Activated CD4-positive, CD25-positive, alpha-beta regulatory T cell treated with anti-CD3 and anti-CD28 coated beads, Interleukin-2, amount 50 U/mL, for 24 hours (primary cell): ENCODE measurements around the gene ABCB1.

Experiments
- ATAC-seq, 2 donors: fragments of 150-1000 bp; cut with Tn5 transposase; one replicate each; pipeline ENCODE4 v1.10.0; 2021; ENCODE audit warnings: mild to moderate bottlenecking in 1 of 2, moderate library complexity in 1 of 2

The ABCB1 gene

DNA sequence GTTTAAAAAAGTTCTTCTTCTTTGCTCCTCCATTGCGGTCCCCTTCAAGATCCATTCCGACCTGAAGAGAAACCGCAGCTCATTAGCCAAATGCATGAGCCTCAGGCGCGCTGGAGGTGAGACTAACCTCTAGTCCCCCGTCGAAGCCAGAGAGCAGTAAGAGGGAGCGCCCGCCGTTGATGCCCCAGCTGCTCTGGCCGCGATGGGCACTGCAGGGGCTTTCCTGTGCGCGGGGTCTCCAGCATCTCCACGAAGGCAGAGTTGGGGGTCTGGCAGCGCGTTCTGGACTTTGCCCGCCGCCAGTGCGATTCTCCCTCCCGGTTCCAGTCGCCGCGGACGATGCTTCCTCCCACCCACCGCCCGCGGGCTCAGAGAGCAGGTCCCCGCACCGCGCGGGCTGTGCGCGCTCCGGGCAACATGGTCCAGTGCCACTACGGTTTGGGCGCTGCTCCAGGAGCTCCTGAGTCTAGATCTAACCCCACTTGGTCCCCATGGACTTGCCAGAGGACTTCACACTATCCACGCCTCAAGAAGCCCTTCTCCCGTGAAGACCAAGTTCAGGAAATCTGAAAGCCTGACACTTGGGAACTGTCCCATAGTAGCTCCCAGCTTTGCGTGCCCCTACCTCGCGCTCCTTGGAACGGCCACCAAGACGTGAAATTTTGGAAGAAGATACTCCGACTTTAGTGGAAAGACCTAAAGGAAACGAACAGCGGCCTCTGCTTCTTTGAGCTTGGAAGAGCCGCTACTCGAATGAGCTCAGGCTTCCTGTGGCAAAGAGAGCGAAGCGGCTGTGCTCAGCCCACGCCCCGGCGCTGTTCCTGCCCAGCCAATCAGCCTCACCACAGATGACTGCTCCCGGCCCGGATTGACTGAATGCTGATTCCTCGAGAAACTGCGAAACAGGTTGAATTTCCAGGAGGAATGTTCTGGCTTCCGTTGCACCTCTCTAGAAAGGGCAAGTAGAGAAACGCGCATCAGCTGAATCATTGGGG is at the start of gene ABCB1:
ABCB1 (minus strand) TSS at position 755 of the 995 bp plus-strand sequence; CDS start at position 55, 700 bp downstream.
- peak; percentile 68 to 74 for ATAC-seq

GRCh38 chr7:87648316-87648715 is 47.6 kb upstream of the ABCB1 start:
- no peak for ATAC-seq

DNA sequence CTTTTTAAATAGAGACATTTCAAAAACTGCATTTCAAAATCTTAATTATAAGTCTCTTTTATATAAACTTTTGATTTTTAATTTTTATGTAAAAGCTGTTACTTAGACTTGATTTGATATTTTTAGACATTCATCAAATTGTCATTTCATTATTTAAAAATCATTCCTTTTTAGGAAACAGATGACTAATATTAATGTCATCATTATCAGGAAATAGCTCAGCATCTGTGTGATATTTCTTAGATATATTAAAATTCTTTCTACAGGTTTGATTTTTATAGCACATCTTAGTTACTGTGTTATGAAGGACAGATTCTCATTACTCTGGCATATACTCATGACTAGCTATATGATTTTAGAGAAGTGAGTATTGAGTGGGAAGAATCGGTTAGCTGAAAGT is 44.8 kb upstream of the ABCB1 start:
- no peak for ATAC-seq

DNA sequence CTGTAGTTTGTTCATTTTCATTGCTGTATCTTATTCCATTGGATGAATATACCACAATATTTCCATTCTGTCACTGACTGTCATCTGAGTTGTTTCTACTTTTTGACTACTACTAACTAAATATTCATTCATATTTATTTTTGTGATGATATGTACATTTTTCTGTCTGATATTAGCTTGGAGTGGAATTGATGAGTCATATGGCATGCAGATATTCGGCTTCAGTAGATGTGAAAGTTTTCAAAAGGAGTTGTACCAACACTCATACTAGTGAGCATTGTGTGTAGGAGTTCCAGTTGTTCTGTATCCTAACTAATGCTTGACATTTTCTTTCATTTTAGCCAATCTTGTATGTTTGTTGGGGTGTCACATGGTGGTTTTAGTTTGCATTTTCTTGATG is 35.2 kb upstream of the ABCB1 start:
- no peak for ATAC-seq

GRCh38 chr7:87628780-87629569 is 28.3 kb upstream of the ABCB1 start:
- peak in 1 of 2 donors; percentile 16 for ATAC-seq

DNA sequence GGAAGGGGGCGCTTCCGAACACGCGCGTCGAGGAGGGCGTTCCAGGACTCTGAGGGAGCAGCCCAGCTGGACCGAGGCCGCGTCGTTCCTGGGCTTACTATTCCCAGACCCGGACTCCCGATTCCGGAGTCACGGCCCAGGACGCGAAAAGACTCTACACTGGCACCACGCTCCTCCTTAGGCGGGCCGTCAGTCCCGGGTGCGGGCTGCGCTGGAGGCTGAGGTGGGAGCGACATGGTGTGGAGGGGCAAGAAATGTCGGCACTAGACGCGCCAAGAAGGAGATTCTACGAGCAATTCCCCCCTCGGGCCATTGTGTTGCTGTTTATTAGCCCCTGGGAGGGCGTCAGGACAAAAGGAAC is 26.9 kb upstream of the ABCB1 start:
- peak; percentile 4 to 16 for ATAC-seq

DNA sequence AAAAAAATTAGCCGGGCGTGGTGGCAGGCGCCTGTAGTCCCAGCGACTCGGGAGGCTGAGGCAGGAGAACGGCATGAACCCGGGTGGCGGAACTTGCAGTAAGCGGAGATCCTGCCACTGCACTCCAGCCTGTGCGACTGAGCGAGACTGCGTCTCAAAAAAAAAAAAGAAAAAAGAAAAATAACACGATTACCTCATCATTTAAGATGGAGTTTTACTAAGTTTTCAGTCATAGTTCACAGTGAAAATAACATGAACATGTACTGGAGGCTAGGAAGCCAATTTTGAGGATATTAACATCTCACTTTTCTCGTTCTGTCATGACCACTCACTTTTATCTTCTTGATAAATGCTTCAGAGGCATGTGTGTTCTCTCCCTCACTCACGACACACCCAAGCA is 24.4 kb upstream of the ABCB1 start:
- no peak for ATAC-seq

GRCh38 chr7:87624628-87625027 is 23.9 kb upstream of the ABCB1 start:
- no peak for ATAC-seq

DNA sequence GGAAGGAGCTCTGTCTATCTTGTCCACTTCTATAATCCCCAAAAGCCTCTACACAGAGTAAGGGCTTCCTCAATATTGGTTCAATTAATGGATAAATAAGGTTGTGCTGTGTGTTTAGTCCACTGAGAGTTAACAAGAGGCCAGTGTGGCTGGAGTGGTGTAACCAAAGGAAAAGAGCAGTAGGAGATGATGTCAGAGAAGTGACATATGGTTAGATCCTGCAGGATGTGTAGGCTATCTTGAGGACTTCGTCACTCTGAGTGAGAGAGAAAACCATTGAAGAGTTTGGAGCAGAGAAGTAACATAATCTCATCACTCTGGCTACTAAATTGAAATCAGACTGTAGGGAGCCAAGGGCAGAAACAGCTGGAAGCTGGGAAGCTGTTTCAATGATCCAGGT is 14.5 kb upstream of the ABCB1 start:
- ATAC-seq, result no peak

DNA sequence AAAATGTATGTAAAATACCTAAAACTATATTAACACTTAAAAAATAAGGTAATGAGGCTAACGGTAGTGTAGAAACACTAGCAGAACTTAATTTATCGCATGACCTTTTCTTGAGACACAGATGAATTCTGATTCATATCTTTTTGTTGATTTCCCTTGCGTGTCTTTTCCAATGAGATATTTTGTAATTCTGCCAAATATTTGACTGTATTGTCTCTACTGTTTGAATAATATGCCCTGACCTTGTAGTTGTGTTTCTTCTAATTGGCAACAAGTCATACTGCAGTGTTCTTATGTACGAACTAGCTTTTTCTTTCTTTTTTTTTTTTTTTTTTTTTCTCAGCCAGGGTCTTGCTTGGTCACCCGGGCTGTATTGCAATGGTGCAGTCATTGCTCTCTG is 9.2 kb upstream of the ABCB1 start:
- ATAC-seq, result no peak

- ATAC-seq, result no peak
These were observed 7.7 kb upstream of the ABCB1 start for GRCh38 chr7:87608431-87608830.

GRCh38 chr7:87604264-87604663 is 3.6 kb upstream of the ABCB1 start:
- ATAC-seq, result no peak

DNA sequence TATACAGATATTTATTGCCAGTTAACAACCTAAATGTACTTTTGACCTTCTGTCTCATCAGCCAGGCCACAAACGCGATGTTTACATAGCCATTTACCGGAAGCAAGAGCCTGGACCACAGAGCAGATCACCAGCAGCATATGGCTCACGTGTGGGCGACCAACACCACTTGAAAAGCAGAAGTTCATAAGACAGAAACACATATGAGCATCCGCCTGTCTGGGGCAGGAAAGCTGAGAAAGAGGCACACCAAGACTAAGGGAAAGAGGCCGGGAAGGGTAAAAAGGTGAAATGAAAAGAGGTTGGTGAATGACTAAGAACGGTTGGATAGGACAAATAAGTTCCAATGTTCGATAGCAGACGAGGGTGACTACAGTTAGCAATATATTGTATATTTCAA is 1.3 kb downstream of the ABCB1 start:
- ATAC-seq, result peak in 1 of 2 donors; percentile 42

DNA sequence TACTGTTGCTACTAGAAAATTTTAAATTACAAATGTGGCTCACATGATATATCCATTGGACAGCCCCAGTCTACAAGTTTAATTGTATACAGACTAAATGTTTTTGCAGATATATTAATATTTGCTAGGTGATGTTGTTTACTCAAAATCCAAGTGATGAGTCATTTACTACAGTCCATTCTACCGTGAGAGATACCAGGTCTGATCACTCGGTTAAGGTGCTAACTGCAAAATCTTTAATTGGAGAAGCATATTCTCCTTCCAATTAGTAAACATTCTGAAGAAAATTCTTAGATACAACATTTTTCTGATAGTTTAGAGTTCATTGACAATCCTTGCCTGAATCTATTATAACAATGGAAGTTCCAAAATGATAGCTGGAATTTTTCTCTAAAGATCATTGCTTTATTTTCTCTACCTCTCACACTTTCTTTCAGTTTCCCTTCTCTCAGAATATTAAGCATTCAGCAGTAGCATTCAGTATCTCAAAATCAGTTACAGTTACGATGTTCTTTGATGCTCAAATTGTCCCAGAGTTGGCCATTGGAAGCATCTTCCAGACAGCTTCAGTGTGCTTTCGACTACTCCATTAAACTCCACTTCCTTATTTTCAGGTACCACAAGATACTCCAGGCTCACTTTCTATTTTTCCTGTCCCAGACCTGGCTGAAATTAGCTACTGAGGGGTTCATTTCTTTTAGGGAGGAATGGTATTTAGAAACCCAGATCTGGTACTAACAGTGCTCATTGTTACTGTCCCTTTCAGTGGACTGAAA is 2.3 kb downstream of the ABCB1 start:
- no peak for ATAC-seq

GRCh38 chr7:87596696-87597095 is 4.0 kb downstream of the ABCB1 start:
- no peak for ATAC-seq

- ATAC-seq, result no peak
These were observed 4.5 kb downstream of the ABCB1 start for GRCh38 chr7:87596136-87596535.

- no peak for ATAC-seq
These were observed 8.4 kb downstream of the ABCB1 start for GRCh38 chr7:87592300-87592699.

DNA sequence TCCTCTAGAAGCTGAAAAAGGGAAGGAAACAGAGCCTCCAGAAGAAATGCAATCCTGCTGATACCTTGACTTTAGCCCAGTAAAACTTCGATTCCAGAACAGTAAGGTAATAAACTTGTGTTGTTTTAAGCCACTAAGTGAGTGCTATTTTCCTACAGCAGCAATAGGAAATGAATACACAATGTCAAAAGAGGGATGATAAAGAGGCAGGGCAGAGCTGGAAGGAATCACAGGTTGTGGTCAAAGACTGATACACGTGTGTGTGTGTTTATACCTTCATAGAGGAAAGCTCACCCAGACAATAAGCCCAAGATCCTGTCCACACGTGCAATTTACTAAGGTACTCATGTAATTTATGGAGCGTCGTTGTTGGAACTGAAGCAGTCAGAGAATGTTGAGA is 9.5 kb downstream of the ABCB1 start:
- no peak for ATAC-seq

DNA sequence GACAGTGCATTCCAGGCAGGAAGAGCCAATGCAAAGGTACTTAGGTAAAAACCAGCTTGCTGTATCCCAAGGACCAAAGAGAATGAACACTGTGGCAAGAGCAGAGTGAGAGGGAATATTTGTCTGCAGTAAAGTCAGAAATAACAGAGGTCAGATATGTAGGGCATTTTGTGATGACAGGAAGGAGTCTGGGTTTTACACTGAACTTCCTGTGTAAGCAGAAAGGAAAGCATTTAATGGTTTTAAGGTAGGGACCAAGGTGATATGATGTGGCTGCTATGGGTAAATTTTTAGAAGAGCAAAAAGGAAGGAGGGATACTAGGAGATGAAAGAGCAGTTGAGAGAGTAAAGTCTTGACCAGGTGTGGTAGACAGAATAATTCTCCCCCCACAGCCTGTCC is 10.1 kb downstream of the ABCB1 start:
- ATAC-seq, result no peak

- ATAC-seq, result no peak
These were observed 11.1 kb downstream of the ABCB1 start for GRCh38 chr7:87589631-87590030.

- no peak for ATAC-seq
These were observed 19.0 kb downstream of the ABCB1 start for GRCh38 chr7:87581723-87582122.

DNA sequence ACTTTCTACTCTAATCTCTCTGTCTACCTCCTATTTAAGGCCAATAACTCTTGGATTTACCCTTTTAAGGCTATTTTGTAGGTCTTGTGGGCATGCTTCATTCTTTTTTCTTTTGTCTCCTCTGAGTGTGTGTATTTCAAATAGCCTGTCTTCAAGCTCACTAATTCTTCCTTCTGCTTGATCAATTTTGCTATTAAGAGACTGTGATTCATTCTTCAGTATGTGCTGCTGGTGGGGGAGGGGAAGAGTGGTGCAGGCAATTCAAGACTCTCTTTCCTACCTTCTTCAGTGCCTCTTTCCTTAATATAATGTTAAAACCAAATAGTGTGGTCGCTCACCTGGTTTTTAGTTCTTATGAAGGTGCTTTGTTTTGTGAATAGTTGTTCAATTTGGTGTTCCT is 20.0 kb downstream of the ABCB1 start:
- no peak for ATAC-seq

DNA sequence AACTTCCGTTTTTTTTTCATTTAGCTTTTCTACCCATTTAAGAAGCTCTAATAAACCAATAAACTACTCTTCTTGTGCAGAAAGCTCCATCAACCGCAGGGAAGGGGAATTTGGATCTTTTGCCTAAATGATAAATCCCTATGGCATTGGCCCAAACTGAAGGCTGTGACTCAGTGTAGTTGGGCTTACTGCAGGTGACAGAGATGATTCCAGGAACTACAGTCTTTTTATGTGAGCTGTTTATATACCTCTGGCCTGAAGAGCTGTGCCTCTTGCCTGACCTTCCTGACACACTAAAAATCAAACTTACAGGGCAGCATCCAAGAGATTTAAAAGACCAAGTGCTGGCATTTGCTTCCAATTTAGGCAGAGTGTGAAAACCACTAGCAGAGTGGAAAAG is 25.2 kb downstream of the ABCB1 start:
- no peak for ATAC-seq
